ENCODE results near the gene SLC25A11.
"Not testable (repeated sequence)": the region's sequence is repeated elsewhere in the genome, so short reads cannot be mapped to it uniquely, and the experiment has no call there.

Gene SLC25A11

DNA sequence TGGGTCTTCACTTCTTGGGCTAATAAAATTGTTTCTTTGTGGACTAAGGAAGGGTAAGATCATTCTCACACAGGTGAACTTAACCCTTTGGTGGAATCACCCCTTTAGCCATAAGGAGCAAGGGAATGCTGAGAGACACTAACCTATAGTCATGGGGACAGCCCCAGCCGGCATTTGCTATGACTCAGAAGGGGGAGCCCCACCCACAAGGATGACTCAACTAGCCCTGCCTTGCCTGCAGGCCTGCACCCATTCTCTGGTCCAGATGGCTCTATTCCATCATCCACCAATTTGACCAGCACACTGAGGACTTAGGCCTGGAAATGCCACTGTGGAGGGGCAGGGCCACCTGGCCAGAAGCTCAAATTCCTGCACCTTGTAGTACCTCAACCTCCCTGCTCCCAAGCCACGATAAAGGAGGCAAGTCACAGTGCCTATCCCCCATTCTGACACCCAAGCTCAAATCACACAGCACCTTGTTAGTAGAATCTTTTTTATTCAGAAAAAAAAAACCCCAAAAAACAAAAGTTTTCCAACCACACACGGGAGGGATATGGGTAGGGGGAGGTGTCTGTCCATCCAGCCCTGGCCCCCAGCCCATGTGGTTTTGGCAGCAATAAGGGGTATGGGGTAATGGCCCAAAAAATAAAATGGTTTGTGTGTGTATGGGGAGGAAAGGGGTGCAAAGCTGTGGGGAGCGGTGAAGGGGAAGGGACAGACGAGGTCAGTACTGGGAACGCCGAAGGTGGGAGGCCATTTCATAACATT is 5.5 kb upstream of the SLC25A11 start:
- DNase-seq, result peak in 1 of 2 experiments; percentile 38

DNA sequence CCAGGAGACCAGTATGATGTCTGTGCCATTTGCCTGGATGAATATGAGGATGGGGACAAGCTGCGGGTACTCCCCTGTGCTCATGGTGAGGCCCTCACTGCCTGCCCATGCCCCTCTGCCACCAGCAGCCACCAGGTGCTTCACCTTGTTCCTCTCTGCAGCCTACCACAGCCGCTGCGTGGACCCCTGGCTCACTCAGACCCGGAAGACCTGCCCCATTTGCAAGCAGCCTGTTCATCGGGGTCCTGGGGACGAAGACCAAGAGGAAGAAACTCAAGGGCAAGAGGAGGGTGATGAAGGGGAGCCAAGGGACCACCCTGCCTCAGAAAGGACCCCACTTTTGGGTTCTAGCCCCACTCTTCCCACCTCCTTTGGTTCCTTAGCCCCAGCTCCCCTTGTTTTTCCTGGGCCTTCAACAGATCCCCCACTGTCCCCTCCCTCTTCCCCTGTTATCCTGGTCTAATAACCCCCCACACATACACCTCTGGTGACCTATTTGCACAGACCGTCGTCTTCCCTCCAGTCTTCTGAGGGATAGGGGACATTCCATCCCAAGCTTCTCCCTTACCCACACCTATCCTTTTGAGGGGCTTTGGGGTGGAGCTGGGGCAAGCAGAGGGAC is 4.8 kb upstream of the SLC25A11 start:
- no peak for DNase-seq

DNA sequence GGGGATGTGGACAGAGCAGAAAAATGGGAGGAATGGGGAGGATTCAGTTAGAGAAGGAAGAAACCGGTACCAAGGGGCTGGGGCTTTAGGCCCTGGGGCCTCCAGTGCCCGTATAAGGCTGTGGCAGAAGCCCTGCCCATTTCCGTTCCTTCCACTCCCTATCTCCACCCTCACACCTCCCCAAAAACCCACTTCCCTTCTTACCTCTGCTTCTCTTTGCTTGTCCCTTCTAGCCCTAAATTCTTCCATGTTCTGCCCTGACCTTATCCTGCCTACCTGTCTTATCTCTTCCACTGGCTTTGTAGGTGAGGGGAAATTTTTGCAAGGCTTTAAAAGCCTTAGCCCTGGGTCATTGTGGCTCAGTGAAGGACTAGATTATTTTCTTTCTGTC is 4.3 kb upstream of the SLC25A11 start:
- no peak for DNase-seq

DNA sequence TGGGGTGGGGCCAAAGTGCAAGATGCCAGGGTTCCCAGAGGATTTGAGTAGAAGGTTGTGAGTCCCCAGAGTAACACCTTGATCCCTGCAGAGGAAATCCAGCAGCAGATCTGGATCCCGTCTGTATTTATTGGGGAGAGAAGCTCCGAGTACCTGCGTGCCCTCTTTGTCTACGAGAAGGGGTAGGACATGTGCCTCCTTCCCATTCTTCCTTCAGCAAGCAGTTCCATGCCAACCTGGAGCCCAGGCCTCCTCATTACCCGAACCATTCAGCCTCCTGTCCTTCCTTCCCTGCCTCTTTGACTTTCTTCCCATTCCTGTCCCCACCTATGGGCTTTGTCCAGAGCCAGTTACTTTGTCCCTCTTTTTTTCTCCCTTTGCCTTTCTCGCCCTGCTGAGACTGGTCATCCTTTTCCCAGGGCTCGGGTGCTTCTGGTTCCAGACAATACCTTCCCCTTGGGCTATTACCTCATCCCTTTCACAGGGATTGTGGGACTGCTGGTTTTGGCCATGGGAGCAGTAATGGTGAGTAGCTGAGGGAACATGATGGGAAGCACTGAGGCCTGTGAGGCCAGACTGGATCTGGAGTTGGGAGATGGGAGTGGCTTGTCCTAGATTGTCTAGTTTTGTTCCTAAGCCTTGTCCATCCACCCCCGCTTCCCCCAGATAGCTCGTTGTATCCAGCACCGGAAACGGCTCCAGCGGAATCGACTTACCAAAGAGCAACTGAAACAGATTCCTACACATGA is 3.1 kb upstream of the SLC25A11 start:
- no peak for DNase-seq

DNA sequence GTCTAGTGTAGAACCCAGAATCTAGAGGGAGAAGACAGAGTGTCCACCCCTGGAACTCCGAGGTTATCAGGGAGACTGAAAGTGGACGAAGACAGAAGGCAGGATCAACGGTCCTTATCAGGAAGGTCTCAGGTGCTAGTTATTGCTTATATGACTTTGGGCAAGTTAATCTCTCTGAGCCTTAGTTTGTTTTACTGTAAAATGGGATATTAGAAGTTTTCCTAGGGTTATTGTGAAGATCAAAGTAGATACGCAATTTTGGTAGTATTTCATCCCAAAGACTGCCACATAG is 1.4 kb upstream of the SLC25A11 start:
- DNase-seq, result no peak

DNA sequence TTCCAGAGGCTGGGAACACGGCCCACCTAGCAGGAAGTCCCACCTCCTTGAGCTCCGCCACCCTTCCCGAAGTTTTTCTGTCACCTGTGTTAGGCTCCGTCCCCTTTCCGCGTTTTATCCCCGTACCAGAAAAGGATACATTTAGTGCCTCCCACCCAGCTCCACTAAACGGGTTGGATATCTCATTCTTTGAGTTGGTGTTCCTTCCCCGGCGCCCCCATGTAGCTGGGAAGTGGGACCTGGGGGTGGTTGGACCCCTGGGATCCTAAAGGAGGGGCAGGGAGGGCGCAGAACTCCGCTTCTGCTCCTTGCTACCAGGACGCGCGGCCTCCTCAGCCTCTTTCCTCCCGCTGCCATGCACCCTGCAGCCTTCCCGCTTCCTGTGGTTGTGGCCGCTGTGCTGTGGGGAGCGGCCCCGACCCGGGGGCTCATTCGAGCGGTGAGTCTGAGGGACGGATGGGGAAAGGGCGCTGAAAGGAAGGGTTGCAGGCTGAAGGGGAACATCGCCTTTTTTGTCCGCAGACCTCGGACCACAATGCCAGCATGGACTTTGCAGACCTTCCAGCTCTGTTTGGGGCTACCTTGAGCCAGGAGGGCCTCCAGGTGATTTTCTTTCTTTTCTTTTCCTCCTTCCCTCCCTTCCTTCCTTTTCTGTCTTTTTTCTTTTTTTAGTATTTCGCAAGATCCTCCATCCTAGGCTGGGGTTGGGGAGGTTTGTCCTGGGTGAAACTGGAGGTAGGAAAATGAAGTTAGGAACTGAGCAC is 891 bp upstream of the SLC25A11 start:
- peak; percentile 90 to 95 for DNase-seq

DNA sequence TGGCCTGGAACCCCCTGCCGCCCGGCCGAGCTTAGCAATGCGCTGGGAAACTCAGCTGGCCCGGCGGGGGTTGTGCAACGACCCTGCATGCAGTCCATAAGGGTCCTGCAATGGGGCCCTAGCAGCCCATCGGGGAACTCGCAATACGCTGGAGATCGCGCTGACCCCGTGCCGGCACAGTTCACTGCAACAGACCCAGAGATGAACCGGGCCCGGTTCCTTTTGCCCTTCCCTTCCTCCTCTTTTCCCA is 375 bp downstream of the SLC25A11 start:
- DNase-seq, result no peak

DNA sequence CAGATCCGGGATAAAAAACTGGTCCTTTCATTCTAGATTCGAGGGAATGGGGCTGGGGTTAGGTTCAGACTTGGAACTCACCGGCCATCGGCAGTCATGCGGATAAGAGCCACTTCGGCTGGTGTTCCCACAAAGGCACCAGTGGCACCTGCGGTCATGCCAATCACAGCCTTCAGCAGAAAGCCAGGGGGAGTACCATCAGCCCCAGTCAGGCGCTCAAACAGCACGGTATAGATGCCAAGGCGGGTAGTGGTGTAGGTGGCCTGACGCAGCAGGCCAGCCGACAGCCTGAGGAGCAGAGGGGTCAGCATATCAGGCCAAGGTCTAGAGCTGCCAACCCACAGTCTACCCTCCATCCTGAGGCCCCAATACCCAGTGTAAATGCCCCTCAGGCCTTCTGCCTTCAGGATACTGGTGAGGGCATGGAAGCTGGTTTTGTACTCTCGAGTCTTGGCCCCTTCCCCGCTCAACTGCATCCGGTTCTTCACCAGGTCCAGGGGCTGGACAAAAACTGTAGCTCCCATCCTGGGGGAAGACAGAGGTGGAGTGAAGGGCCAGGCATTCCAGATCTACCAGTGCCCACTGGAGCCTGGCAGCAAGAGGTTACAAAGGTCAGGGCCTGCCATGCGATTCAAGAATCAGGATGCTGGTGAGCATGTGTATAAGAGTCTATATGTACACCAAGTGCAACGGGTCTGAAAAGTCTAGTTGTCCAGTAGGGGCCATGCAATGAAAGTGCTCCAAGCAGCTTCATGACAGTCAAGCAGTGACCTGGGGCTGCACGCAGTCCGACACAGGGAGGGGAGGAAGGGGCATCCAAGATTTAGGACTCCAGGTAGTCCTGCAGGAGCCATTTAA is 929 bp downstream of the SLC25A11 start:
- no peak for DNase-seq

DNA sequence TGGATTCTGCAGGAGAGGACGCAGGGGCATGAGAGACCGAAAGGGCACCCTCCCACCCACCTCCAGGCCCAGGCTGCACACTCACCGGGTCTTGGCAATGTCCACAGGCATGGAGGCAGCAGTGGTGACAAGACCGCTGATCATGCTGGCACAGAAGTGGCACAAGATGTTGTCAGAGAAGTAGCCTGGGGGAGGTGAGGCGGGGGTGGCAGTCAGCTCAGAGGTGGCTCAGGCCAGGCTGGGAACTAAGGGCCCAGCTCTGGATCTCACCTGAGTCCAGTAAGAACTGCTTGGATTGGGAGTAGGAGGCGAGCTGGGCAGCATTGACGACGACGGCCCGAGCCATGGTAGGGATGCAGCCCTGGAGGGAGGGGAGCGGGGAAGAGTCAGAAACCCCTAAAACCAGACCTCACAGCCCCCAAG is 1.8 kb downstream of the SLC25A11 start:
- no peak for DNase-seq

DNA sequence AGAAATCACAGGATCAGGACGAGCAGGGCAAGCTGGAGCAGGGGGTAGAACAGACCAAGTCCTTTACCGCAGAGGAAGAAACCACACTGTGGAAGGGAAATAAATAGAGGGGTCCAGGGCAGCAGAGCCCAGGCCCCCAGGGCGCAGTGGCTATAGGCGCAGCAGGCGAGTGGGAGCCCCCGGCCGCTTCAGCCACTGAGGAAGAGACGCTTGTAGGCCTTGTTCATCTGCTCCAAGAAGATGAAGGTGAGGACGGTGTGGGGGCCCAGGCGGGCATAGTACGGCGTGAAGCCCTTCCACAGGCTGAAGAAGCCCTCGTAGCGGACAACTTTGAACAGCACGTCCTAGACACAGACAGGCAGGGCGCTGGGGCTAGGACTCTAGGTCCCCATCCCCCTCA is 2.3 kb downstream of the SLC25A11 start:
- no peak for DNase-seq

DNA sequence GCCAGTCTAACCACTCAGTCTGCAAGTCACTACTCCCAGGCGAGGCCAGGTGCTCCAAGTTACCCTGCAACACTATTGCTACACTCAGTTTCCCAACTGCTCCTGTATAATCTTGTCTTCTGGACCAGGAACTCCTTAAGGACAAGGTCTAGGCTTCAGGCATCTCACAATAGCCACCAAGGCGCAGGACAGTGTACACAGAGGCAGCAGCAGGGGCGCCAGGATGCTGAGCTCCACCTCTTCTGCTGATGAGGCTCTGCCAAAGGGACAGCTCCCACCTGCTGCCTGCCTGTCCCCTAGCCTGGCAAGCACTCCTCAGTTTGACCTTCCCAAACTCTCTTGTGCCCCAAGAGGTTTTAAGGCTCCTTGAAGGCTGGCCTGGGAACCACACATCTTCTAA is 3.4 kb downstream of the SLC25A11 start:
- no peak for DNase-seq

DNA sequence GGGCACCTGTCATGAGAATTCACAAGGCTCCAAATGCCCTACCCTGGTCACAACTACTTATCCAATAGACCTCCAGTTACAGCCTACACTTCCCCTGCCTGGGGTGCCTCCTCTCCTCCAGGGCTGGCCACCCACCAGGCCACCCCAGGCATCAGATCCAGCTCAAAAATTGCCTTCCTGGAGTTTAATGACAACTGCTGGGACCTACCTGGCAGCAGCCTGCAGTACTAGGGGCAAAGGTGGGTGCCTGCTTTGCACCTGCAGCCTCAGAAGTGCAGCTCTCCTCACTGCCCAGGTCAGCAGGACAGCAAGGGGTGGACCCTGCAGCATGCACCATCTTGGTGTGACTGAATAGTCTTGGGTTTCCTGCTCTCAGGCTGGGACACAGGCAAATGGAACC is 4.2 kb downstream of the SLC25A11 start:
- DNase-seq, result no peak

DNA sequence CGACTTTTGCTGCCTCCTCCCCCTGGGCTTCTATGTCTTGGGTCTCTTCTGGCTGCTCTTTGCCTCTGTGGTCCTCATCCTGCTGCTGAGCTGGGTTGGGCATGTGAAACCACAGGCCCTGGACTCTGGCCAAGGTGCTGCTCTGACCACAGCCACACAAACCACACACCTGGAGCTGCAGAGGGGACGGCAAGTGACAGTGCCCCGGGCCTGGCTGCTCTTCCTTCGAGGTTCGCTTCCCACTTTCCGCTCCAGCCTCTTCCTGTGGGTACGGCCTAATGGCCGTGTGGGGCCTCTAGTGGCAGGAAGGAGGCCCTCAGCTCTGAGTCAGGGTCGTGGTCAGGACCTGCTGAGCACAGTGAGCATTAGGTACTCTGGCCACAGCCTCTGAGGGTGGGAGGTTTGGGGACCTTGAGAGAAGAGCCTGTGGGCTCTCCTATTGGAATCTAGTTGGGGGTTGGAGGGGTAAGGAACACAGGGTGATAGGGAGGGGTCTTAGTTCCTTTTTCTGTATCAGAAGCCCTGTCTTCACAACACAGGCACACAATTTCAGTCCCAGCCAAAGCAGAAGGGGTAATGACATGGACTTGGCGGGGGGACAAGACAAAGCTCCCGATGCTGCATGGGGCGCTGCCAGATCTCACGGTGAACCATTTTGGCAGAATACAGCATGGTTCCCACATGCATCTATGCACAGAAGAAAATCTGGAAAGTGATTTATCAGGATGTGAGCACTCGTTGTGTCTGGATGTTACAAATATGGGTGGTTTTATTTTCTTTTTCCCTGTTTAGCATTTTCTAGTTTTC is 5.5 kb downstream of the SLC25A11 start:
- peak; percentile 62 to 75 for DNase-seq

DNA sequence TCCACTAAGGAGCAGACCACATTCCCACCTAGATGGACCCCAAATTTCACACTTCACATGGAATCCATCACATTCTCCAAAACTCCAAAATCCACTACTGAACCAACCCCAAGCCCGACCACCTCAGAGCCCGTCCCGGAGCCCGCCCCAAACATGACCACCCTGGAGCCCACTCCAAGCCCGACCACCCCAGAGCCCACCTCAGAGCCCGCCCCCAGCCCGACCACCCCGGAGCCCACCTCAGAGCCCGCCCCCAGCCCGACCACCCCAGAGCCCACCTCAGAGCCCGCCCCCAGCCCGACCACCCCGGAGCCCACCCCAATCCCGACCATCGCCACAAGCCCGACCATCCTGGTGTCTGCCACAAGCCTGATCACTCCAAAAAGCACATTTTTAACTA is 6.2 kb downstream of the SLC25A11 start:
- DNase-seq, result no peak

DNA sequence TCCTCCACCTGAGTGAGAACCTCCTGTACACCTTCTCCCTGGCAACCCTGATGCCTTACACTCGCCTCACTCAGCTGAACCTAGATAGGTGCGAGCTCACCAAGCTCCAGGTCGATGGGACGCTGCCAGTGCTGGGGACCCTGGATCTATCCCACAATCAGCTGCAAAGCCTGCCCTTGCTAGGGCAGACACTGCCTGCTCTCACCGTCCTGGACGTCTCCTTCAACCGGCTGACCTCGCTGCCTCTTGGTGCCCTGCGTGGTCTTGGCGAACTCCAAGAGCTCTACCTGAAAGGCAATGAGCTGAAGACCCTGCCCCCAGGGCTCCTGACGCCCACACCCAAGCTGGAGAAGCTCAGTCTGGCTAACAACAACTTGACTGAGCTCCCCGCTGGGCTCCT is 7.1 kb downstream of the SLC25A11 start:
- DNase-seq, result no peak

DNA sequence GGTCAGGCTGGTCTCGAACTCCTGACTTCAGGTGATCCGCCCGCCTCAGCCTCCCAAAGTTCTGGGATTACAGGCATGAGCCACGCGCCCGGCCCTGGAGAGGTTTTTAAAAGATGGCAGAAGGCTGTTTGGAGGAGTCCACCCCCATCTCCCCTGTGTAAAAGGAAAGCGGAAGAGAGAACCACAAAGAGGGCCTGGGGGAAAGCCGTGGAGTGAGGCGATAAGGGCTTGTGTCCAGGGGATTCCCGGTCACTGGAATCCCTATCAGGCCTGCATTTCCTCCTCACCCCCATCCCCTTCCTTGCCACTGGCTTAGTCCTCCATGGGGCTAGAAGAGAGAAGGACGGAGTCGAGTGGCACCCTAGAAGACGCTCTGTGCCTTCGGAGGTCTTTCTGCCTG is 7.9 kb downstream of the SLC25A11 start, which contains the start of gene GP1BA:
Gene GP1BA, plus strand, starts transcription at position 315 of the 400 bp plus-strand sequence. CDS start 328 bp downstream, outside the sequence.
- no peak for DNase-seq

DNA sequence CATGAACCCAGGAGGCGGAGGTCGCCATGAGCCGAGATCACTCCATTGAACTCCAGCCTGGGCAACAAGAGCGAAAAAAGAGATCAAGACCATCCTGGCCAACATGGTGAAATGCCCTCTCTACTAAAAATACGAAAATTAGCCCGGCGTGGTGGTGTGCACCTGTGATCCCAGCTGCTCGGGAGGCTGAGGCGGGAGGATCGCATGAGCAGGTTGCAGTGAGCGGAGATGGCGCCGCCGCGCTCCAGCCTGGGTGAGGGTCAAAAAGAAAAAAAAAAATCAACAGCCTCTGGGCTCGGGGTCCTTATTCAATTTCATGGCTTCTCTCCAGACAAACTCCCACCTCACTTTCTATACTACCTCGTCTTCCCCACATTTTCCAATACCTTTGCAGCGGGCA is 11.0 kb downstream of the SLC25A11 start:
- no peak for DNase-seq

DNA sequence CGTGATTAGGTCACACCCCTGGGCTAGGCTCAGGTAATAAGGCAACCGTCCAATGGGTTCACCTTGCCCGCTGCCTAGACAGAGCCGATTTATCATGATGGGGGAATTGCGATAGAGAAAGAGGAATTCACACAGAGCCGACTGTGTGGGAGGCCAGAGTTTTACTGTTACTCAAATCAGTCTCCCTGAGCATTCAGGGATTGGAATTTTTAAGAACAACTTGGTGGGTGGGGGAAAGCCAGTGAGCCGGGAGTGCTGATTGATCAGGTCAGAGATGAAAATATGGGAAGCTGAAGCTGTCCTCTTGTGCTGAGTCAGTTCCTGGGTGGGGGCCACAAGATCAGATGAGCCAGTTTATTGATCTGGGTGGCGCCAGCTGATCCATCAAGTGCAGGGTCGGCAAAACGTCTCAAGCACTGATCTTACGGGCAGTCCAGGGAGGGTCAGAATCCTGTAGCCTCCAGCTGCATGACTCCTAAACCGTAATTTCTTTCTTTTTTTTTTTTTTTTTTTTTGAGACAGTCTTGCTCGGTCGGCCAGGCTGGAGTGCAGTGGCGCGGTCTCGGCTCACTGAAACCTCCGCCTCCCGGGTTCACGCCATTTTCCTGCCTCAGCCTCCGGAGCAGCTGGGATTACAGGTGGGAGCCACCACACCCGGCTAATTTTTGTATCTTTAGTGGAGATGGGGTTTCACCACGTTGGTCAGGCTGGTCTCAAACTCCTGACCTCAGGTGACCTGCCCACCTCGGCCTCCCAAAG is 13.1 kb downstream of the SLC25A11 start:
- DNase-seq, result not testable (repeated sequence)

DNA sequence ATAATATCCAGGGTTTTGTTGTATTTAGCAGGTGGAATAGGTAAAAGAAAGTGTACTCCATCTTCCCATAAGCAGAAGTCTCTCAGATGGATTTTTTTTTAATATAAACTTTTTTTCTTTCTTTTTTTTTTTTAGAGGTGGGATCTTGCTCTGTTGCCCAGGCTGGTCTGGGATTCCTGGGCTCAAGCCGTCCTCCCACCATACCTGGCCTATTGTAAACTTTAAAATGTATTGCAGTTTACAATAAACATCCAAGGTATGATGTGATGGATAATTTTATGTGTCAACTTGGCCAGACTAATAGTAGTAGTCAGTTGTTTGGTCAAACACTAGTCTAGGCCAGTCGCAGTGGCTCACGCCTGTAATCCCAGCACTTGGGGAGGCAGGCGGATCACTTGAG is 18.5 kb downstream of the SLC25A11 start:
- DNase-seq, result no peak

DNA sequence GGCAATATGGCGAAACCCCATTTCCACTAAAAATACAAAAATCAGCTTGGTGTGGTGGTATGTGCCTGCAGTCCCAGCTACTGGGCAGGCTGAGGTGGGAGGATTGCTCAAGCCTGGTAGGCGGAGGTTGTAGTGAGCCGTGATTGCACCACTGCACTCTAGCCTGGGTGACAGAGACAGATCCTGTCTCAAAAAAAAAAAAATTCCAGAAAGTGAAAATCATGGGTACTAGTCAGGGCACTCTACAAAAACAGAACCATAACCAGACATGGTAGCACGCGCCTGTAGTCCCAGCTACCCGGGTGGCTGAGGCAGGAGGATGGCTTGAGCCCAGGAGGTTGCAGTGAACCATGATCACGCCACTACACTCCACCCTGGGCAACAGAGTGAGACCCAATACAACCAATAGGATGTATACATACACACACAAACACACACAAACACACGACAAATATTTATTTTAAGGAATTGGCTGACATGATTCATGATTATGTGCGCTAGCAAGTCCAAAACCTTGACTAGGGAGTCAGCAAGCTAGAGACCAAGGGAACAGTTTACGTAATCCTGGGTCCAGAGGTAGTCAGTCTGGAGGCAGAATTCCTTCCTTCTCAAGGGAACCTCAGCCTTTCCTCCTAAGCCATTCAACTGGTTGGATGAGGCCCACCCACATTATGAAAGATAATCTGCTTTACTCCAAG is 19.3 kb downstream of the SLC25A11 start:
- DNase-seq, result no peak

All from SHP77 (cell line).